Right lobe of liver (tissue), 4 donors: ENCODE results near the gene CIBAR2.

Source experiments
- POLR2A ChIP-seq: fragments of 450-650 bp; IDR thresholded peaks from one replicate; pipeline ENCODE4 v1.6.1; 2017; ENCODE audit warnings: antibody characterized with exemption, mild to moderate bottlenecking
- TF ChIP-seq, protein P1 (sequence below), 4 donors: fragments of 200-600 bp in 3 of 4; fragments of 450-650 bp in 1 of 4; IDR thresholded peaks; one replicate each; pipeline versions ENCODE4 v1.5.1 to v1.8.0; 2016 to 2022; ENCODE audit warnings: antibody characterized with exemption in 4 of 4, mild to moderate bottlenecking in 2 of 4
- donor health status: DM: no; HTN: no; CAD: no.
- donor health status: DM: no; HTN: no; CAD: no.
- donor health status: DM: no; HTN: yes; CAD: no.

DNA sequence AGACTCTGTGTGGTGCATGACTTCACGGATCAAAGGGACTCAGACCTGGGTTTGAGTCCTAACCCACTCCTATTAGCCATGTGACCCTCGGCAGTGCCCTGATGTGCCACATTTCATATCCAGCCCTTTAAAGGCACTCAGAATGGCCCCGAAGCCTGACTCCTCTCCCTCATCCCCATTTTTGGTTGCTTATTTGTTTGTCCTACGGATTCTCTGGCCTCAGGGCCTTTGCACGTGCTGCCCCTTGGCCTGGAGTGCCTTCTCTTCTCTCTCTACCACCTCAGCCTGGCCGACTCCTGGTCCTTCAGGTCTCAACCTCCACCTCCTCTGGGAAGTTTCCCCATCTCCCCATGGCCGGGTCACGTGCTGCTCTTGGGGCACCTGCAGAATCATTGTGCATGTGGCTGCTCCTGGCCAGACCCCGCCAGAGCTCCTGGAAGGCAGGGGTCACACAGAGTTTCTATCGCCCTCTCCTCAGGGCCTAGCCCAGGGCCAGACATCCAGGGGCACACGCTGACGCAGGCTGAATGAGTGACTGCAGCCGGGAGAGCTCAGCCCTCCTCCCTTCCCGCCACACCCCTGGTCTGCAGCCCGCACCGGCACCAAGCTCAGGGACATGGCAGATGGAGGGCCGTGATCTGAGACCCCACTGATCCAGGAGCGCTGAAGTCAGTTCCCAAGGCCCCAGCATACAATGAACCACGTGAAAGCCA lies 22.0 kb upstream of the CIBAR2 start:
- TF ChIP-seq, protein P1, sequence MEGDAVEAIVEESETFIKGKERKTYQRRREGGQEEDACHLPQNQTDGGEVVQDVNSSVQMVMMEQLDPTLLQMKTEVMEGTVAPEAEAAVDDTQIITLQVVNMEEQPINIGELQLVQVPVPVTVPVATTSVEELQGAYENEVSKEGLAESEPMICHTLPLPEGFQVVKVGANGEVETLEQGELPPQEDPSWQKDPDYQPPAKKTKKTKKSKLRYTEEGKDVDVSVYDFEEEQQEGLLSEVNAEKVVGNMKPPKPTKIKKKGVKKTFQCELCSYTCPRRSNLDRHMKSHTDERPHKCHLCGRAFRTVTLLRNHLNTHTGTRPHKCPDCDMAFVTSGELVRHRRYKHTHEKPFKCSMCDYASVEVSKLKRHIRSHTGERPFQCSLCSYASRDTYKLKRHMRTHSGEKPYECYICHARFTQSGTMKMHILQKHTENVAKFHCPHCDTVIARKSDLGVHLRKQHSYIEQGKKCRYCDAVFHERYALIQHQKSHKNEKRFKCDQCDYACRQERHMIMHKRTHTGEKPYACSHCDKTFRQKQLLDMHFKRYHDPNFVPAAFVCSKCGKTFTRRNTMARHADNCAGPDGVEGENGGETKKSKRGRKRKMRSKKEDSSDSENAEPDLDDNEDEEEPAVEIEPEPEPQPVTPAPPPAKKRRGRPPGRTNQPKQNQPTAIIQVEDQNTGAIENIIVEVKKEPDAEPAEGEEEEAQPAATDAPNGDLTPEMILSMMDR (IDR thresholded peaks at IDR 0.05), result no peak
- TF ChIP-seq POLR2A, result no peak
